ENCODE data around the gene PEF1. TPM values are rescaled to one million over a fixed set of nuclear protein-coding genes. Genes with fewer than 3 reads are reported as not detected.

PEF1 gene
- total and polyA plus RNA-seq, 2 donors (not counting 1 experiment from before 2014, with no cell fraction given), result 36.7 to 49.4 TPM

DNA sequence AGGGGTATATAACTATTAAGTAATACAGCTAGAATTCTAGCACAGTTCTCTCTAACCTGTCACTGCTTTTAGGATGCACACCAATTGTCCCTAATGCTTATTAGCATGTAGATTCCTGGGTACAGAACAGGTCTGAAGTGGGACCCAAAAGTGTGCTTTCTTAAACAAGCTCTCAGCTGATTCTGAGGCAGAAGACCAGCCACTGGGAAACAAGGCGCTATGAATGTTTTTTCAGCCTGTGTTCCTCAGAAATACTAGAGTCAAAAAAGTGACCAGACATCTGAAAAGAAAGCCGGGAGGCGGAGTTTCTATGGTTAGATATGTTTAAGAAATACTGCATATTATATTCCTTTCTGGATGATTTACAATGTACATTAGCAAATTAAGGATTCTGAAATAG lies 1.8 kb downstream of the PEF1 start:
- WGBS (ENCODE audit: insufficient coverage), result no CpG with 5 or more reads among the region's 3 CpGs
- peaks cover 34% of the 10 kb centered on the region for H3K4me1 Mint-ChIP-seq
- no peak overlapping the region for H3K4me3 ChIP-seq (ENCODE audit: control extremely low read depth in 1 of 5, extremely low read depth in 1 of 5, insufficient read depth in 1 of 5, low read depth in 2 of 5, low read length in 4 of 5)
- ATAC-seq (ENCODE audit: low read depth), result no peak
- H3K27ac Mint-ChIP-seq, result no peak overlapping the region
- ChIA-PET CTCF (interaction anchor here (0.9 to 2.8 kb wide), 3 partner anchors 18 to 146 kb away, joined by 3 to 16 read pairs (median 4); no protein-coding TSS in a partner anchor), POLR2A (interaction anchor here (0.5 kb wide), 1 partner anchor 357 kb away, joined by 7 read pairs; no protein-coding TSS in a partner anchor)
- TF ChIP-seq, protein P1, sequence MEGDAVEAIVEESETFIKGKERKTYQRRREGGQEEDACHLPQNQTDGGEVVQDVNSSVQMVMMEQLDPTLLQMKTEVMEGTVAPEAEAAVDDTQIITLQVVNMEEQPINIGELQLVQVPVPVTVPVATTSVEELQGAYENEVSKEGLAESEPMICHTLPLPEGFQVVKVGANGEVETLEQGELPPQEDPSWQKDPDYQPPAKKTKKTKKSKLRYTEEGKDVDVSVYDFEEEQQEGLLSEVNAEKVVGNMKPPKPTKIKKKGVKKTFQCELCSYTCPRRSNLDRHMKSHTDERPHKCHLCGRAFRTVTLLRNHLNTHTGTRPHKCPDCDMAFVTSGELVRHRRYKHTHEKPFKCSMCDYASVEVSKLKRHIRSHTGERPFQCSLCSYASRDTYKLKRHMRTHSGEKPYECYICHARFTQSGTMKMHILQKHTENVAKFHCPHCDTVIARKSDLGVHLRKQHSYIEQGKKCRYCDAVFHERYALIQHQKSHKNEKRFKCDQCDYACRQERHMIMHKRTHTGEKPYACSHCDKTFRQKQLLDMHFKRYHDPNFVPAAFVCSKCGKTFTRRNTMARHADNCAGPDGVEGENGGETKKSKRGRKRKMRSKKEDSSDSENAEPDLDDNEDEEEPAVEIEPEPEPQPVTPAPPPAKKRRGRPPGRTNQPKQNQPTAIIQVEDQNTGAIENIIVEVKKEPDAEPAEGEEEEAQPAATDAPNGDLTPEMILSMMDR (IDR thresholded peaks at IDR 0.05), result no peak
- TF ChIP-seq EZH2 (IDR thresholded peaks at IDR 0.05; ENCODE audit: borderline replicate concordance, insufficient read depth, low read depth, low read length, poor library complexity, severe bottlenecking), result no peak
- H3K36me3 ChIP-seq (replicated peaks in 1 of 2; ENCODE audit: control extremely low read depth in 1 of 2, control insufficient read depth in 1 of 2, extremely low read depth in 1 of 2, insufficient read depth in 2 of 2, low read length in 1 of 2), result peaks cover 0 to 5% of the 10 kb centered on the region in 2 experiments
- H3K27me3 Mint-ChIP-seq, result no peaks in the 10 kb centered on the region
- intact Hi-C loops (cut with micrococcal nuclease), result loop anchor here (10.0 kb wide), 4 partner anchors 292 to 1172 kb away; partner anchors contain the start of genes PTP4A2, S100PBP and YARS1
- H3K4me2 ChIP-seq (replicated peaks; ENCODE audit: low read depth, low read length, poor library complexity, severe bottlenecking), result no peak overlapping the region
- H3K9me3 ChIP-seq (ENCODE audit: control extremely low read depth in 1 of 3, control insufficient read depth in 2 of 3, insufficient read depth in 1 of 3, low read length in 2 of 3), result no peaks in the 10 kb centered on the region
- H3K27ac ChIP-seq (ENCODE audit: low read length in 2 of 2), result no peak overlapping the region
- peaks cover 17 to 19% of the 10 kb centered on the region in 2 donors for H3K4me1 ChIP-seq (ENCODE audit: control insufficient read depth in 2 of 2, insufficient read depth in 2 of 2, low read length in 2 of 2)
- no peak overlapping the region for H3K4me3 Mint-ChIP-seq
- H3K9ac ChIP-seq (ENCODE audit: low read length), result no peak overlapping the region
- no peaks in the 10 kb centered on the region for H3K27me3 ChIP-seq (replicated peaks in 1 of 4; ENCODE audit: control extremely low read depth in 1 of 4, control insufficient read depth in 3 of 4, insufficient read depth in 4 of 4, low read length in 3 of 4)
- no peaks in the 10 kb centered on the region for H3K9me3 Mint-ChIP-seq (ENCODE audit: insufficient read depth)
- no peak for DNase-seq
- peaks cover 33% of the 10 kb centered on the region for H4K20me1 ChIP-seq (ENCODE audit: control insufficient read depth, insufficient read depth, low read length, poor library complexity, severe bottlenecking)
- no peak overlapping the region for H2AFZ ChIP-seq (ENCODE audit: insufficient read depth, low read depth, low read length, poor library complexity, severe bottlenecking)
- peaks cover 68% of the 10 kb centered on the region for H3K79me2 ChIP-seq (ENCODE audit: control insufficient read depth, insufficient read depth, low read length)

GRCh38 chr1:31642366-31642765 lies 2.3 kb downstream of the PEF1 start:
- 100% methylated on average over 1 of the region's 4 CpGs for WGBS (ENCODE audit: insufficient coverage)
- no peak for TF ChIP-seq EZH2 (IDR thresholded peaks at IDR 0.05; ENCODE audit: borderline replicate concordance, insufficient read depth, low read depth, low read length, poor library complexity, severe bottlenecking)
- TF ChIP-seq, protein P1 (IDR thresholded peaks at IDR 0.05), result no peak
- Mint-ChIP-seq H3K4me3 (no peak overlapping the region), H3K27ac (no peak overlapping the region), H3K4me1 (peaks cover 38% of the 10 kb centered on the region), H3K27me3 (no peaks in the 10 kb centered on the region), H3K9me3 (ENCODE audit: insufficient read depth) (no peaks in the 10 kb centered on the region)
- ATAC-seq (ENCODE audit: low read depth) (no peak), DNase-seq (no peak)
- Histone ChIP-seq H3K9me3 (ENCODE audit: control extremely low read depth in 1 of 3, control insufficient read depth in 2 of 3, insufficient read depth in 1 of 3, low read length in 2 of 3) (no peaks in the 10 kb centered on the region), H3K4me1 (ENCODE audit: control insufficient read depth in 2 of 2, insufficient read depth in 2 of 2, low read length in 2 of 2) (peaks cover 17 to 19% of the 10 kb centered on the region in 2 donors), H2AFZ (ENCODE audit: insufficient read depth, low read depth, low read length, poor library complexity, severe bottlenecking) (no peak overlapping the region), H3K4me2 (replicated peaks; ENCODE audit: low read depth, low read length, poor library complexity, severe bottlenecking) (no peak overlapping the region), H4K20me1 (ENCODE audit: control insufficient read depth, insufficient read depth, low read length, poor library complexity, severe bottlenecking) (peaks cover 39% of the 10 kb centered on the region), H3K79me2 (ENCODE audit: control insufficient read depth, insufficient read depth, low read length) (peaks cover 73% of the 10 kb centered on the region), H3K4me3 (ENCODE audit: control extremely low read depth in 1 of 5, extremely low read depth in 1 of 5, insufficient read depth in 1 of 5, low read depth in 2 of 5, low read length in 4 of 5) (no peak overlapping the region), H3K27ac (ENCODE audit: low read length in 2 of 2) (no peak overlapping the region), H3K9ac (ENCODE audit: low read length) (no peak overlapping the region), H3K36me3 (replicated peaks in 1 of 2; ENCODE audit: control extremely low read depth in 1 of 2, control insufficient read depth in 1 of 2, extremely low read depth in 1 of 2, insufficient read depth in 2 of 2, low read length in 1 of 2) (peaks cover 0 to 5% of the 10 kb centered on the region in 2 experiments), H3K27me3 (replicated peaks in 1 of 4; ENCODE audit: control extremely low read depth in 1 of 4, control insufficient read depth in 3 of 4, insufficient read depth in 4 of 4, low read length in 3 of 4) (no peaks in the 10 kb centered on the region)
- CTCF ChIA-PET, result interaction anchor here (1.0 kb wide), 1 partner anchor 19 kb away, joined by 4 read pairs; no protein-coding TSS in a partner anchor
- intact Hi-C loops (cut with micrococcal nuclease), result loop anchor here (10.0 kb wide), 4 partner anchors 292 to 1172 kb away; partner anchors contain the start of genes PTP4A2, S100PBP and YARS1
- POLR2A ChIA-PET, result no interaction called here
